Sigmoid colon (tissue), 7 donors: ENCODE measurements around the gene DDX39B. TPM values are rescaled to one million over a fixed set of nuclear protein-coding genes. Genes with fewer than 3 reads are reported as not detected.

Source experiments
- DNase-seq: peaks from one replicate; pipeline ENCODE4 v3.0.0-alpha.2; 2019
- H3K27ac ChIP-seq, 4 donors: fragments of 200-600 bp; sonication (generic); one replicate each; pipeline ENCODE4 v1.5.1; 2016 to 2019; ENCODE audit warnings: mild to moderate bottlenecking in 1 of 4
- H3K27me3 ChIP-seq, 3 donors: fragments of 200-600 bp; sonication (generic); one replicate each; pipeline ENCODE4 v1.5.1; 2019; ENCODE audit warnings: mild to moderate bottlenecking in 1 of 3
- H3K36me3 ChIP-seq, 4 donors: fragments of 200-600 bp; sonication (generic); one replicate each; pipeline ENCODE4 v1.5.1; 2016 to 2019
- H3K4me1 ChIP-seq, 4 donors: fragments of 200-600 bp; sonication (generic); one replicate each; pipeline ENCODE4 v1.5.1; 2017 to 2019
- H3K4me3 ChIP-seq, 4 donors: fragments of 200-600 bp; sonication (generic); one replicate each; pipeline ENCODE4 v1.5.1; 2017 to 2019; ENCODE audit warnings: mild to moderate bottlenecking in 2 of 4, moderate library complexity in 1 of 4
- H3K9me3 ChIP-seq, 4 donors: fragments of 200-600 bp in 3 of 4; sonication (generic) in 3 of 4; one replicate each; pipeline versions ENCODE4 v1.5.1 to v1.6.1; 2013 to 2019
- EP300 ChIP-seq, 4 donors: sonication (generic); formaldehyde crosslinking; IDR thresholded peaks; one replicate each; pipeline ENCODE4 v1.6.1; 2017; ENCODE audit warnings: antibody characterized with exemption in 4 of 4
- POLR2A ChIP-seq, 2 donors: fragments of 450-650 bp; IDR thresholded peaks; one replicate each; pipeline ENCODE4 v1.6.1; 2016; ENCODE audit warnings: antibody characterized with exemption in 2 of 2, mild to moderate bottlenecking in 2 of 2, moderate library complexity in 2 of 2
- POLR2AphosphoS5 ChIP-seq, 4 donors: sonication (generic); formaldehyde crosslinking; IDR thresholded peaks; one replicate each; pipeline ENCODE4 v1.6.1; 2017; ENCODE audit warnings: antibody characterized with exemption in 4 of 4
- WGBS, 2 donors: extraction: QIAGEN DNeasy Blood & Tissue Kit; methylation state at CpG; one replicate each; pipeline ENCODE4 v1.1.7; 2013; 5-methylcytosine and 5-hydroxymethylcytosine counted together
- intact Hi-C: fragments of 100-400 bp; cut with DNase I; formaldehyde crosslinking; loops from one replicate; pipeline ENCODE4 v1.15.1; 2023
- polyA plus RNA-seq, 3 donors: library from polyadenylated mRNA; stranded (reverse); fragments of 200-250 nt; gene quantifications; one replicate each; pipeline ENCODE4 v1.2.3, GENCODE V29; 2013
- total RNA-seq, 4 donors: library from RNA; depleted of rRNA; stranded (reverse); fragments of >200 nt; gene quantifications; one replicate each; pipeline ENCODE4 v1.1.0, GENCODE V29; 2016
- TF ChIP-seq, protein P1 (sequence below), 4 experiments: fragments of 450-650 bp in 3 of 4; fragments of 200-600 bp in 1 of 4; IDR thresholded peaks; one replicate each; pipeline ENCODE4 v1.5.1; 2016 to 2019; ENCODE audit warnings: antibody characterized with exemption in 4 of 4, mild to moderate bottlenecking in 3 of 4, moderate library complexity in 2 of 4
- donor health status: healthy with polysubstance abuse.
- donor health status: Bipolar disorder and iron deficiency.
- donor health status: healthy.

DDX39B gene
- total and polyA plus RNA-seq, 7 donors: 130 to 301 (median 226) TPM

GRCh38 chr6:31572041-31572911, 30.5 kb upstream of the DDX39B start, which contains the start of gene LTA:
LTA (plus strand) TSS chr6:31572289; CDS start chr6:31572743, 454 bp downstream.
- Histone ChIP-seq H3K4me1 (peaks cover 0 to 4% (median 0%) of the 10 kb centered on the region in 4 donors), H3K9me3 (no peaks in the 10 kb centered on the region), H3K27ac (no peak within 1 kb of the TSS), H3K4me3 (no peak within 1 kb of the TSS), H3K27me3 (peaks cover 0 to 22% (median 0%) of the 10 kb centered on the region in 3 donors), H3K36me3 (no peaks in the 10 kb centered on the region)
- intact Hi-C loops: no loop called here
- 57 to 81% methylated on average over 27 of the region's 27 CpGs for WGBS, 2 donors
- TF ChIP-seq POLR2AphosphoS5 (IDR thresholded peaks at IDR 0.05) (no peak), EP300 (IDR thresholded peaks at IDR 0.05) (no peak), POLR2A (IDR thresholded peaks at IDR 0.05) (no peak)
- TF ChIP-seq, protein P1, sequence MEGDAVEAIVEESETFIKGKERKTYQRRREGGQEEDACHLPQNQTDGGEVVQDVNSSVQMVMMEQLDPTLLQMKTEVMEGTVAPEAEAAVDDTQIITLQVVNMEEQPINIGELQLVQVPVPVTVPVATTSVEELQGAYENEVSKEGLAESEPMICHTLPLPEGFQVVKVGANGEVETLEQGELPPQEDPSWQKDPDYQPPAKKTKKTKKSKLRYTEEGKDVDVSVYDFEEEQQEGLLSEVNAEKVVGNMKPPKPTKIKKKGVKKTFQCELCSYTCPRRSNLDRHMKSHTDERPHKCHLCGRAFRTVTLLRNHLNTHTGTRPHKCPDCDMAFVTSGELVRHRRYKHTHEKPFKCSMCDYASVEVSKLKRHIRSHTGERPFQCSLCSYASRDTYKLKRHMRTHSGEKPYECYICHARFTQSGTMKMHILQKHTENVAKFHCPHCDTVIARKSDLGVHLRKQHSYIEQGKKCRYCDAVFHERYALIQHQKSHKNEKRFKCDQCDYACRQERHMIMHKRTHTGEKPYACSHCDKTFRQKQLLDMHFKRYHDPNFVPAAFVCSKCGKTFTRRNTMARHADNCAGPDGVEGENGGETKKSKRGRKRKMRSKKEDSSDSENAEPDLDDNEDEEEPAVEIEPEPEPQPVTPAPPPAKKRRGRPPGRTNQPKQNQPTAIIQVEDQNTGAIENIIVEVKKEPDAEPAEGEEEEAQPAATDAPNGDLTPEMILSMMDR (IDR thresholded peaks at IDR 0.05): no peak
- DNase-seq: no peak

GRCh38 chr6:31569861-31570536, 28.2 kb upstream of the DDX39B start:
- no peak for DNase-seq
- H3K9me3 ChIP-seq: no peaks in the 10 kb centered on the region
- 73 to 81% methylated on average over 1 of the region's 1 CpG for WGBS, 2 donors
- no peaks in the 10 kb centered on the region for H3K36me3 ChIP-seq
- TF ChIP-seq POLR2AphosphoS5 (IDR thresholded peaks at IDR 0.05): no peak
- TF ChIP-seq, protein P1 (IDR thresholded peaks at IDR 0.05): no peak
- no peak for TF ChIP-seq POLR2A (IDR thresholded peaks at IDR 0.05)
- no peak for TF ChIP-seq EP300 (IDR thresholded peaks at IDR 0.05)
- no peak overlapping the region for H3K27ac ChIP-seq
- peaks cover 0 to 28% (median 0%) of the 10 kb centered on the region in 3 donors for H3K27me3 ChIP-seq
- intact Hi-C loops: loop anchor here (1.0 kb wide), 1 partner anchor 12 kb away; no protein-coding TSS in a partner anchor
- no peak overlapping the region for H3K4me3 ChIP-seq
- H3K4me1 ChIP-seq: no peaks in the 10 kb centered on the region

DNA sequence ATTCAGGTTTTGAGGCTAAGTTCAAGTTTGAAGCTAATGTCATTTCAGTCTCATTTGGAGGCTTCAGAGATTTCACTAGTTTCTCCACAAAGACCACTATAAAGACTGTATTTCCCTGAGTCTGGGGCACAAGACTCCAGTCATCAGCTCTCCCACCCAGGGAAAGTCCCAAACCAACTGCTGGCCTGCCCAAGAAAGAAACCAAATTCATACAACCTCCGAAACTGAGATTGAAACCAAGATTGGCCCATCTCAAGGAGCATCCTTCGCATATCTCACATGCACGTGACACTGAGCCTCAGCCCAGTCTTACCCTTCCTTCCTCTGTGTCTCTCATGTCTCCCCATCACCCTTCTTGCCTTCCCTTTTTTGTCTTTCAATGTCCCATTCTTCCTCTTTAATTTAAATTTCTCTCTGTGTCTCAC, 26.7 kb upstream of the DDX39B start:
- Histone ChIP-seq H3K27me3 (peaks cover 0 to 28% (median 0%) of the 10 kb centered on the region in 3 donors), H3K36me3 (no peaks in the 10 kb centered on the region), H3K27ac (no peak overlapping the region), H3K9me3 (no peaks in the 10 kb centered on the region), H3K4me3 (no peak overlapping the region), H3K4me1 (no peaks in the 10 kb centered on the region)
- intact Hi-C loops: no loop called here
- TF ChIP-seq EP300 (IDR thresholded peaks at IDR 0.05): no peak
- no peak for TF ChIP-seq POLR2AphosphoS5 (IDR thresholded peaks at IDR 0.05)
- TF ChIP-seq, protein P1 (IDR thresholded peaks at IDR 0.05): no peak
- TF ChIP-seq POLR2A (IDR thresholded peaks at IDR 0.05): no peak
- WGBS, 2 donors: 48 to 64% methylated on average over 3 of the region's 3 CpGs
- no peak for DNase-seq

DNA sequence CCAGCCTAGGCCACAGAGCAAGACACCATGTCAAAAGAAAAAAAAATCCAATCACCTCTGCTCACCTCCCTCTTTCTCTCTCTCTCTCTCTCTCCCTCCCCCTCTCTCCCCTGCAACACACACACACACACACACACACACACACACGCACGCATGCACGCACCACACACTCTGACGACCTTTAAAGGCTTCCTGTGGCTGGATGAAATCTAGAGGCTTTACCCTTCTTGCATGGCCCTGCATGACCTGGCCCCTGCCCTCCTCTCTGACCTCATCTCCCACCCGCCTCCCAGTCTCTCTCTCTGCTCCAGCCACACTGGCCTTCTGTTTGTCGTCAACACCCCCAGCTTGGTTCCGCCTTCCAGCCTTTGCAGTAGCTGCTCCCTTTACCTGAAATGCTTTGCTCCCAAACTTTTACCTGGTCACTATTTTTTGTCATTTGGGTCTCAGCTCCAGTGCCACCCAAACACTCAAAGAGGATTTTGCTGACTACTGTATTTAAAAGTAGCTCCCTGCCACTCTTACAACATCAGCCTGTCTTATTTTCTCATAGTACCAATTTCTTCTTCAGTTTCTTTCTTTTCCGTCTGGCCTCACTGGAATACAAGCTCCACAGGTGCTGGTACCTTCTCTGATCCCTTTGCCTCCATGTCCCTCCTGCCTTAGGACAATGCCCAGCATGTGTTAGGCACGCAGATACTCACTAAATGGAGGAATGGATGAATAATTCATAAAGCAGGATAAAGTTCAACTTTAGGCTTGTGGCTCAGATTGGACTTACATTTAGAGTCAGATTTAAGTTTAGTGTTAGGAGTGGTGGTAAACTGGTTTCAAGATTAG, 25.9 kb upstream of the DDX39B start:
- no peak overlapping the region for H3K27ac ChIP-seq
- no peaks in the 10 kb centered on the region for H3K9me3 ChIP-seq
- peaks cover 0 to 28% (median 0%) of the 10 kb centered on the region in 3 donors for H3K27me3 ChIP-seq
- no peak for TF ChIP-seq EP300 (IDR thresholded peaks at IDR 0.05)
- TF ChIP-seq POLR2A (IDR thresholded peaks at IDR 0.05): no peak
- TF ChIP-seq POLR2AphosphoS5 (IDR thresholded peaks at IDR 0.05): no peak
- TF ChIP-seq, protein P1 (IDR thresholded peaks at IDR 0.05): no peak
- H3K4me3 ChIP-seq: no peak overlapping the region
- no peaks in the 10 kb centered on the region for H3K36me3 ChIP-seq
- DNase-seq: no peak
- WGBS, 2 donors: 50 to 52% methylated on average over 9 of the region's 9 CpGs
- intact Hi-C loops: no loop called here
- H3K4me1 ChIP-seq: no peaks in the 10 kb centered on the region
